Measurements from ENCODE around the gene HPCAL1.
"Not testable (repeated sequence)": the region's sequence is repeated elsewhere in the genome, so short reads cannot be mapped to it uniquely, and the experiment has no call there.

Gene HPCAL1
- total RNA-seq = 31.8 to 36.0 reads per million in 2 donors

GRCh38 chr2:10302479-10303180 is at the start of gene HPCAL1:
HPCAL1 (plus strand) TSS chr2:10302904; CDS start chr2:10419758, 116,854 bp downstream.
- DNase-seq = peak; percentile 63 to 89 (median 77)

GRCh38 chr2:10253596-10254372 is 48.9 kb upstream of the HPCAL1 start:
- DNase-seq = peak in 1 of 5 experiments; percentile 5

GRCh38 chr2:10254373-10255188 is 48.1 kb upstream of the HPCAL1 start:
- peak in 1 of 5 experiments; percentile 2 for DNase-seq

- no peak for DNase-seq
Measured at GRCh38 chr2:10255189-10256030, 47.3 kb upstream of the HPCAL1 start.

GRCh38 chr2:10256031-10256514 is 46.6 kb upstream of the HPCAL1 start:
- peak in 1 of 5 experiments; percentile 4 for DNase-seq

- DNase-seq = peak in 1 of 5 experiments; percentile 4
Measured at GRCh38 chr2:10256515-10257031, 46.1 kb upstream of the HPCAL1 start.

- DNase-seq = peak in 1 of 5 experiments; percentile 1
Measured at GRCh38 chr2:10257036-10257435, 45.7 kb upstream of the HPCAL1 start.

GRCh38 chr2:10257500-10258147 is 45.1 kb upstream of the HPCAL1 start:
- DNase-seq = peak in 1 of 5 experiments; percentile 4

GRCh38 chr2:10258326-10258725 is 44.4 kb upstream of the HPCAL1 start:
- DNase-seq = peak in 1 of 5 experiments; percentile 5

- DNase-seq = no peak
Measured at GRCh38 chr2:10258726-10259125, 44.0 kb upstream of the HPCAL1 start.

- no peak for DNase-seq
Measured at GRCh38 chr2:10260130-10260529, 42.6 kb upstream of the HPCAL1 start.

GRCh38 chr2:10263526-10263925 is 39.2 kb upstream of the HPCAL1 start:
- DNase-seq = not testable (repeated sequence)

- DNase-seq = no peak
Measured at GRCh38 chr2:10264506-10265328, 38.0 kb upstream of the HPCAL1 start.

- DNase-seq = no peak
Measured at GRCh38 chr2:10265329-10266132, 37.2 kb upstream of the HPCAL1 start.

GRCh38 chr2:10266133-10266620 is 36.5 kb upstream of the HPCAL1 start:
- no peak for DNase-seq

GRCh38 chr2:10267036-10267435 is 35.7 kb upstream of the HPCAL1 start:
- no peak for DNase-seq

GRCh38 chr2:10267551-10268465 is 34.9 kb upstream of the HPCAL1 start:
- DNase-seq = no peak

- DNase-seq = no peak
Measured at GRCh38 chr2:10269291-10269690, 33.4 kb upstream of the HPCAL1 start.

Data from T-helper 2 cell (primary cell).